ENCODE results near the gene C8G. TPM values are rescaled to one million over a fixed set of nuclear protein-coding genes. Genes with fewer than 3 reads are reported as not detected.

C8G gene
- total RNA-seq, 1 experiment from 2014 or later, result 2.1 TPM

DNA sequence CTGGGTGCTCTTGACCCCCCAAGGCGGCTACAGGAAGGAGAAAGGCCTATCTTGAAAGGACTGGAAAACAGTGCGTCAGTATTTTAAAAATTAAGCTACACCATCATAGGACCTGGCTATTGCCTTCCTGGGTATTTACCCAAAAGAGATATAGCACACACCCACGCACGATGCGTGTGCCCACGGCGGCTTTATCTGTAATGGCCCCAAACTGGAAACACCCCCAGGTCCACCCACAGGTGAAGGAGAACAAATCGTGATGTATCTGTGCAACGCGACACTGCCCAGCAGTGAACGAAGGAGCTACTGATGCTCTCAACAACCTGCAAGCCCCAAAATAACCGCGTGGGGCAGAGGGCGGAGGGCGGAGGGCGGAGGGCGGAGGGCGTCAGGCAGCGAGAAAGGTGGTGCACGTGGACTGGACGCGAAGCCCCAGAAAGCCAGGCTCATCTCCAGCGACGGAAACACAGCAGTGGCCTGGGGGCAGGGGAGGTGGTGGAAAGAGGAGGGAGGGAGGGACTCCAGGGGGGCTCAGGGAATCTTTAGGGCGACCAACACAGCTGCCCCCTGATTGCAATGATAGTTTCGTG, 19.9 kb downstream of the C8G start:
- H2AFZ ChIP-seq (ENCODE audit: low read depth, low read length, poor library complexity, severe bottlenecking), result no peak overlapping the region
- no peaks in the 10 kb centered on the region for H3K9me3 ChIP-seq (ENCODE audit: control insufficient read depth in 1 of 2, insufficient read depth in 1 of 2, low read depth in 1 of 2, low read length in 2 of 2)
- no TSS peak for BruUV-seq (replicated peaks)
- peak overlapping the region; percentile 63; the same call in 1 of the 2 replicates for H3K27ac ChIP-seq (ENCODE audit: low read depth, low read length)
- H3K9me2 ChIP-seq (ENCODE audit: insufficient read depth), result no peaks in the 10 kb centered on the region
- POLR2A ChIA-PET, result interaction anchor here (0.6 to 1.4 kb wide), 2 partner anchors 9 to 17 kb away, joined by 3 read pairs; no protein-coding TSS in a partner anchor
- no peaks in the 10 kb centered on the region for H3K36me3 ChIP-seq (ENCODE audit: control insufficient read depth in 1 of 2, insufficient read depth in 2 of 2, low read length in 2 of 2)
- H3K79me2 ChIP-seq (ENCODE audit: insufficient read depth, low read length), result no peaks in the 10 kb centered on the region
- peaks cover 11 to 28% of the 10 kb centered on the region in 2 experiments for H3K4me1 ChIP-seq (ENCODE audit: control insufficient read depth in 1 of 2, insufficient read depth in 2 of 2, low read length in 2 of 2)
- intact Hi-C loops (cut with micrococcal nuclease), result no loop called here
- DNase-seq (ENCODE audit: low read depth, low spot score) (no peak), ATAC-seq (0 out of 2 replicates have a peak, but pooled peaks have one; percentile 5)
- RAD21 ChIA-PET (ENCODE audit: low non-redundant PET in 1 of 2, low total read pairs in 2 of 2, uncharacterized antibody in 2 of 2, unreplicated experiment in 2 of 2), result no interaction called here
- peak overlapping the region; percentile 49 for H3K9ac ChIP-seq (ENCODE audit: low read length)
- H4K20me1 ChIP-seq (ENCODE audit: insufficient read depth), result no peaks in the 10 kb centered on the region
- TF ChIP-seq, protein P1, sequence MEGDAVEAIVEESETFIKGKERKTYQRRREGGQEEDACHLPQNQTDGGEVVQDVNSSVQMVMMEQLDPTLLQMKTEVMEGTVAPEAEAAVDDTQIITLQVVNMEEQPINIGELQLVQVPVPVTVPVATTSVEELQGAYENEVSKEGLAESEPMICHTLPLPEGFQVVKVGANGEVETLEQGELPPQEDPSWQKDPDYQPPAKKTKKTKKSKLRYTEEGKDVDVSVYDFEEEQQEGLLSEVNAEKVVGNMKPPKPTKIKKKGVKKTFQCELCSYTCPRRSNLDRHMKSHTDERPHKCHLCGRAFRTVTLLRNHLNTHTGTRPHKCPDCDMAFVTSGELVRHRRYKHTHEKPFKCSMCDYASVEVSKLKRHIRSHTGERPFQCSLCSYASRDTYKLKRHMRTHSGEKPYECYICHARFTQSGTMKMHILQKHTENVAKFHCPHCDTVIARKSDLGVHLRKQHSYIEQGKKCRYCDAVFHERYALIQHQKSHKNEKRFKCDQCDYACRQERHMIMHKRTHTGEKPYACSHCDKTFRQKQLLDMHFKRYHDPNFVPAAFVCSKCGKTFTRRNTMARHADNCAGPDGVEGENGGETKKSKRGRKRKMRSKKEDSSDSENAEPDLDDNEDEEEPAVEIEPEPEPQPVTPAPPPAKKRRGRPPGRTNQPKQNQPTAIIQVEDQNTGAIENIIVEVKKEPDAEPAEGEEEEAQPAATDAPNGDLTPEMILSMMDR (IDR thresholded peaks at IDR 0.05 in 2 of 3, conservative IDR thresholded peaks at IDR 0.05 in 1 of 3; ENCODE audit: borderline replicate concordance in 1 of 3, insufficient read depth in 1 of 3, low read depth in 2 of 3, low read length in 2 of 3), result no peak
- no peak for TF ChIP-seq SIN3A (IDR thresholded peaks at IDR 0.05; ENCODE audit: low read depth)
- TF ChIP-seq SRF (IDR thresholded peaks at IDR 0.05; ENCODE audit: low read depth), result no peak
- TF ChIP-seq TCF7L2 (IDR thresholded peaks at IDR 0.05; ENCODE audit: borderline replicate concordance, extremely low read depth, insufficient read depth, insufficient read length), result no peak
- no peaks in the 10 kb centered on the region for H3K27me3 ChIP-seq (ENCODE audit: insufficient read depth, low read length)
- H3K4me3 ChIP-seq (replicated peaks in 1 of 2; ENCODE audit: low read depth in 1 of 2, low read length in 2 of 2), result peak overlapping the region; percentile 22 to 45
- H3K4me2 ChIP-seq (ENCODE audit: low read length), result peak overlapping the region; percentile 88
- CTCF ChIA-PET, result interaction anchor here (1.0 to 2.0 kb wide), 4 partner anchors 11 to 64 kb away, joined by 3 to 5 read pairs (median 4); no protein-coding TSS in a partner anchor

DNA sequence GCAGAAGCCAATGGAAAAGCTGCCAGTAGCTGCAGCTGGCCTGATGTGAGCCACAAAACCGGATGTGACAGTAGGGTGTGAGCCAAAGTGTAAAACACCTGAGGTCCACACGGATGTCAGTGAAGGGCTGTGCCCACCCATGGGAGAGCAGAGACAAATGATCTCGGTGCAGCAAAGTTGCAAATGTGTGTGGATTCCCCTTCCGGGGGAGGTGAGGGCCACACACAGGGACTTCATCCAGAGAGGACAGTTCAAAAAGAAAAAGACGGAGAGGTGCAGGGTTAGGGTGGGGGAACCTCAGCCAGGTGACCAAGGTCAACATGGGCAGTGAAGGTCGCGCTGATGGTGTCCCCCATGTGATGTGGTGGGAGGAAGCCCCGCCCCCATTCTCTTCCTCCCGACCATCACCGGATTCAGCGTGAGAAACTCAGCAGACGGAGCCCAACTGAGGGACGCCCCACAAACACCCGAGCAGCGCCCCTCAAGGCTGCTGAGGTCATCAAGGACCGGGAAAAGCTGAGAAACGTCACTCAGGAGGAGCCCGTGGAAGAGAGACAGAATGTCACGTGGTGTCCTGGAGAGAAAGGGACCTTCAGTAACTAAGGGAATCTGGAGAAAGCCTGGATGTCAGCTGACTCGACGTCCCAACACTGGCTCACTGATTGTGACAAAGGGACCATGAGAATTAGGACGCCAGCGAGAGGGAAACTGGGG, 20.9 kb downstream of the C8G start:
- no peaks in the 10 kb centered on the region for H3K9me3 ChIP-seq (ENCODE audit: control insufficient read depth in 1 of 2, insufficient read depth in 1 of 2, low read depth in 1 of 2, low read length in 2 of 2)
- no peaks in the 10 kb centered on the region for H3K9me2 ChIP-seq (ENCODE audit: insufficient read depth)
- no peak overlapping the region for H2AFZ ChIP-seq (ENCODE audit: low read depth, low read length, poor library complexity, severe bottlenecking)
- no peaks in the 10 kb centered on the region for H3K36me3 ChIP-seq (ENCODE audit: control insufficient read depth in 1 of 2, insufficient read depth in 2 of 2, low read length in 2 of 2)
- no peaks in the 10 kb centered on the region for H4K20me1 ChIP-seq (ENCODE audit: insufficient read depth)
- H3K4me3 ChIP-seq (replicated peaks in 1 of 2; ENCODE audit: low read depth in 1 of 2, low read length in 2 of 2), result no peak overlapping the region
- DNase-seq (ENCODE audit: low read depth, low spot score) (no peak), ATAC-seq (no peak)
- TF ChIP-seq ZFX (IDR thresholded peaks at IDR 0.05), result no peak
- no peak for TF ChIP-seq ELF1 (IDR thresholded peaks at IDR 0.05; ENCODE audit: borderline replicate concordance, low read depth)
- TF ChIP-seq CEBPB (IDR thresholded peaks at IDR 0.05; ENCODE audit: low read depth), result no peak
- no peak for TF ChIP-seq POLR2A (IDR thresholded peaks at IDR 0.05; ENCODE audit: borderline replicate concordance, extremely low read depth, insufficient read depth, insufficient read length)
- TF ChIP-seq, protein P1 (IDR thresholded peaks at IDR 0.05 in 2 of 3, conservative IDR thresholded peaks at IDR 0.05 in 1 of 3; ENCODE audit: borderline replicate concordance in 1 of 3, insufficient read depth in 1 of 3, low read depth in 2 of 3, low read length in 2 of 3), result no peak
- intact Hi-C loops (cut with micrococcal nuclease), result no loop called here
- H3K4me1 ChIP-seq (ENCODE audit: control insufficient read depth in 1 of 2, insufficient read depth in 2 of 2, low read length in 2 of 2), result peaks cover 11 to 28% of the 10 kb centered on the region in 2 experiments
- no peak overlapping the region for H3K9ac ChIP-seq (ENCODE audit: low read length)
- RAD21 ChIA-PET (ENCODE audit: low non-redundant PET in 1 of 2, low total read pairs in 2 of 2, uncharacterized antibody in 2 of 2, unreplicated experiment in 2 of 2), result no interaction called here
- H3K27me3 ChIP-seq (ENCODE audit: insufficient read depth, low read length), result no peaks in the 10 kb centered on the region
- no peak overlapping the region for H3K4me2 ChIP-seq (ENCODE audit: low read length)
- BruUV-seq (replicated peaks), result no TSS peak
- CTCF ChIA-PET, result interaction anchor here (2.0 kb wide), 1 partner anchor 10 kb away, joined by 5 read pairs; no protein-coding TSS in a partner anchor
- no peaks in the 10 kb centered on the region for H3K79me2 ChIP-seq (ENCODE audit: insufficient read depth, low read length)
- POLR2A ChIA-PET, result no interaction called here
- no peak overlapping the region for H3K27ac ChIP-seq (ENCODE audit: low read depth, low read length)
